HL-60 (cell line): Measurements from ENCODE around the gene KMT5B.

Experiments
- GABPA ChIP-seq: IDR thresholded peaks from 2 replicates; pipeline ENCODE4 v1.6.1; 2012; ENCODE audit warnings: low read depth
- POLR2AphosphoS5 ChIP-seq: IDR thresholded peaks from 2 replicates; pipeline ENCODE4 v1.6.1; 2012; ENCODE audit warnings: low read depth
- SPI1 ChIP-seq: IDR thresholded peaks from 2 replicates; pipeline ENCODE4 v1.6.1; 2012; ENCODE audit warnings: low read depth, mild to moderate bottlenecking, borderline replicate concordance
- TF ChIP-seq, protein P1 (sequence below): IDR thresholded peaks from one replicate; pipeline ENCODE4 v1.5.1; 2011; ENCODE audit warnings: low read length, control low read depth, inconsistent platforms; ENCODE audit not compliant: insufficient read depth
- TF ChIP-seq, protein P2 (sequence below): IDR thresholded peaks from 2 replicates; pipeline ENCODE4 v1.6.1; 2012; ENCODE audit warnings: low read depth; ENCODE audit not compliant: insufficient replicate concordance

DNA sequence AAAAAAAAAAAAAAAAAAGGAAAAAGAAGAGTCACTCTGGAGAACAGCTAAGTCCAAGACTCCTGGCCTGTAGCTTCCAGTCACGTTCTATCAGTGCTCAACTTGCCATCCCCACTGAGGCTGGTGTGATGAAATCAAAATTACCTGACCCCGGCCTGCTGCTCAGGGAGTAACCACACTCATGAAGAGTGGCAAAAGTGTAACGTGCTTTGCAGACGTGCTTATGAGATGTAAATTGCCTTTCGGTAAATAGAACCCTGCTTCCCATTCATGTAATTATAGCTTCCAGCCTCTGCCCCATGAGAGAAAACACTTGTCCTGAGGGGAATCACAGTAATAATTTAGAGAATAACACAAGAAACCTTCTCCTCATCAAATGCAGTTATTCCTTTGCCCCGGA lies 63.7 kb downstream of the KMT5B start:
- TF ChIP-seq, protein P1, sequence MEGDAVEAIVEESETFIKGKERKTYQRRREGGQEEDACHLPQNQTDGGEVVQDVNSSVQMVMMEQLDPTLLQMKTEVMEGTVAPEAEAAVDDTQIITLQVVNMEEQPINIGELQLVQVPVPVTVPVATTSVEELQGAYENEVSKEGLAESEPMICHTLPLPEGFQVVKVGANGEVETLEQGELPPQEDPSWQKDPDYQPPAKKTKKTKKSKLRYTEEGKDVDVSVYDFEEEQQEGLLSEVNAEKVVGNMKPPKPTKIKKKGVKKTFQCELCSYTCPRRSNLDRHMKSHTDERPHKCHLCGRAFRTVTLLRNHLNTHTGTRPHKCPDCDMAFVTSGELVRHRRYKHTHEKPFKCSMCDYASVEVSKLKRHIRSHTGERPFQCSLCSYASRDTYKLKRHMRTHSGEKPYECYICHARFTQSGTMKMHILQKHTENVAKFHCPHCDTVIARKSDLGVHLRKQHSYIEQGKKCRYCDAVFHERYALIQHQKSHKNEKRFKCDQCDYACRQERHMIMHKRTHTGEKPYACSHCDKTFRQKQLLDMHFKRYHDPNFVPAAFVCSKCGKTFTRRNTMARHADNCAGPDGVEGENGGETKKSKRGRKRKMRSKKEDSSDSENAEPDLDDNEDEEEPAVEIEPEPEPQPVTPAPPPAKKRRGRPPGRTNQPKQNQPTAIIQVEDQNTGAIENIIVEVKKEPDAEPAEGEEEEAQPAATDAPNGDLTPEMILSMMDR: no peak
- TF ChIP-seq, protein P2, sequence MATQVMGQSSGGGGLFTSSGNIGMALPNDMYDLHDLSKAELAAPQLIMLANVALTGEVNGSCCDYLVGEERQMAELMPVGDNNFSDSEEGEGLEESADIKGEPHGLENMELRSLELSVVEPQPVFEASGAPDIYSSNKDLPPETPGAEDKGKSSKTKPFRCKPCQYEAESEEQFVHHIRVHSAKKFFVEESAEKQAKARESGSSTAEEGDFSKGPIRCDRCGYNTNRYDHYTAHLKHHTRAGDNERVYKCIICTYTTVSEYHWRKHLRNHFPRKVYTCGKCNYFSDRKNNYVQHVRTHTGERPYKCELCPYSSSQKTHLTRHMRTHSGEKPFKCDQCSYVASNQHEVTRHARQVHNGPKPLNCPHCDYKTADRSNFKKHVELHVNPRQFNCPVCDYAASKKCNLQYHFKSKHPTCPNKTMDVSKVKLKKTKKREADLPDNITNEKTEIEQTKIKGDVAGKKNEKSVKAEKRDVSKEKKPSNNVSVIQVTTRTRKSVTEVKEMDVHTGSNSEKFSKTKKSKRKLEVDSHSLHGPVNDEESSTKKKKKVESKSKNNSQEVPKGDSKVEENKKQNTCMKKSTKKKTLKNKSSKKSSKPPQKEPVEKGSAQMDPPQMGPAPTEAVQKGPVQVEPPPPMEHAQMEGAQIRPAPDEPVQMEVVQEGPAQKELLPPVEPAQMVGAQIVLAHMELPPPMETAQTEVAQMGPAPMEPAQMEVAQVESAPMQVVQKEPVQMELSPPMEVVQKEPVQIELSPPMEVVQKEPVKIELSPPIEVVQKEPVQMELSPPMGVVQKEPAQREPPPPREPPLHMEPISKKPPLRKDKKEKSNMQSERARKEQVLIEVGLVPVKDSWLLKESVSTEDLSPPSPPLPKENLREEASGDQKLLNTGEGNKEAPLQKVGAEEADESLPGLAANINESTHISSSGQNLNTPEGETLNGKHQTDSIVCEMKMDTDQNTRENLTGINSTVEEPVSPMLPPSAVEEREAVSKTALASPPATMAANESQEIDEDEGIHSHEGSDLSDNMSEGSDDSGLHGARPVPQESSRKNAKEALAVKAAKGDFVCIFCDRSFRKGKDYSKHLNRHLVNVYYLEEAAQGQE: no peak
- TF ChIP-seq POLR2AphosphoS5 (no peak), GABPA (no peak), SPI1 (no peak)
